H9 (cell line): ENCODE results near the gene PPIF. TPM values are rescaled to one million over a fixed set of nuclear protein-coding genes. Genes with fewer than 3 reads are reported as not detected.

ENCODE experiments used
- DNase-seq: peaks from one replicate; pipeline ENCODE4 v3.0.0-alpha.2; 2017
- H2AFZ ChIP-seq: one replicate; pipeline ENCODE4 v1.6.1; 2013; ENCODE audit warnings: mild to moderate bottlenecking, low read length, control low read depth, moderate library complexity
- H2AK5ac ChIP-seq: 2 replicates; pipeline ENCODE4 v1.6.1; 2013; ENCODE audit warnings: low read length, control low read depth, mixed read lengths; ENCODE audit not compliant: insufficient read length
- H2BK120ac ChIP-seq: one replicate; pipeline ENCODE4 v1.6.1; 2013; ENCODE audit warnings: low read depth, mild to moderate bottlenecking, low read length, control low read depth, inconsistent platforms; ENCODE audit not compliant: poor library complexity, severe bottlenecking
- H2BK12ac ChIP-seq: 2 replicates; pipeline ENCODE4 v1.6.1; 2013; ENCODE audit warnings: low read length, control low read depth, mixed read lengths, low read depth; ENCODE audit not compliant: insufficient read length
- H2BK15ac ChIP-seq: 2 replicates; pipeline ENCODE4 v1.6.1; 2013; ENCODE audit warnings: low read depth, low read length, control low read depth
- H2BK20ac ChIP-seq: one replicate; pipeline ENCODE4 v1.6.1; 2013; ENCODE audit warnings: low read depth, mild to moderate bottlenecking, low read length, control low read depth, inconsistent platforms; ENCODE audit not compliant: poor library complexity, severe bottlenecking
- H2BK5ac ChIP-seq: 2 replicates; pipeline ENCODE4 v1.6.1; 2013; ENCODE audit warnings: low read length, control low read depth, mixed read lengths; ENCODE audit not compliant: insufficient read length
- H3K14ac ChIP-seq: 2 replicates; pipeline ENCODE4 v1.6.1; 2013; ENCODE audit warnings: low read length, control low read depth; ENCODE audit not compliant: insufficient read depth
- H3K18ac ChIP-seq: 2 replicates; pipeline ENCODE4 v1.6.1; 2013; ENCODE audit warnings: low read depth, mild to moderate bottlenecking, mixed read lengths, low read length, control low read depth; ENCODE audit not compliant: insufficient read length
- H3K23ac ChIP-seq: 2 replicates; pipeline ENCODE4 v1.6.1; 2013; ENCODE audit warnings: low read length, control low read depth, mixed read lengths, low read depth; ENCODE audit not compliant: insufficient read length
- H3K23me2 ChIP-seq: 2 replicates; pipeline ENCODE4 v1.6.1; 2013; ENCODE audit warnings: low read depth, mild to moderate bottlenecking, mixed read lengths, low read length, control low read depth; ENCODE audit not compliant: insufficient read length, poor library complexity, severe bottlenecking
- H3K27ac ChIP-seq: 2 replicates; pipeline ENCODE4 v1.5.1; 2013; ENCODE audit warnings: low read length, control low read depth, mixed read lengths, low read depth; ENCODE audit not compliant: insufficient read length
- H3K27me3 ChIP-seq: 2 replicates; pipeline ENCODE4 v1.6.1; 2013; ENCODE audit warnings: low read length, control low read depth, inconsistent platforms; ENCODE audit not compliant: insufficient read depth
- H3K4ac ChIP-seq: 2 replicates; pipeline ENCODE4 v1.6.1; 2013; ENCODE audit warnings: low read depth, mild to moderate bottlenecking, control low read depth, inconsistent platforms, low read length, moderate library complexity
- H3K4me1 ChIP-seq: 2 replicates; pipeline ENCODE4 v1.6.1; 2013; ENCODE audit warnings: low read length, control low read depth, inconsistent platforms; ENCODE audit not compliant: insufficient read depth
- H3K4me2 ChIP-seq: 2 replicates; pipeline ENCODE4 v1.6.1; 2013; ENCODE audit warnings: low read length, control low read depth, mixed read lengths; ENCODE audit not compliant: insufficient read length, insufficient read depth
- H3K56ac ChIP-seq: 2 replicates; pipeline ENCODE4 v1.6.1; 2013; ENCODE audit warnings: low read depth, mild to moderate bottlenecking, mixed read lengths, low read length, control low read depth; ENCODE audit not compliant: insufficient read length
- H3K79me1 ChIP-seq: 2 replicates; pipeline ENCODE4 v1.6.1; 2013; ENCODE audit warnings: low read depth, mild to moderate bottlenecking, moderate library complexity, low read length, control low read depth, inconsistent platforms; ENCODE audit not compliant: insufficient read depth, poor library complexity, severe bottlenecking
- H3K79me2 ChIP-seq: 2 replicates; pipeline ENCODE4 v1.6.1; 2013; ENCODE audit warnings: low read length, control low read depth, inconsistent platforms; ENCODE audit not compliant: insufficient read depth
- H3K9ac ChIP-seq: 2 replicates; pipeline ENCODE4 v1.6.1; 2013; ENCODE audit warnings: low read length, control low read depth, mixed read lengths; ENCODE audit not compliant: insufficient read length; ENCODE audit errors: extremely low read depth
- H3K9me3 ChIP-seq: one replicate; pipeline ENCODE4 v1.6.1; 2013; ENCODE audit warnings: low read depth, low read length, inconsistent platforms; ENCODE audit not compliant: control insufficient read depth
- H3T11ph ChIP-seq: one replicate; pipeline ENCODE4 v1.6.1; 2013; ENCODE audit warnings: mild to moderate bottlenecking, low read length, control low read depth, inconsistent platforms
- H4K20me1 ChIP-seq: one replicate; pipeline ENCODE4 v1.6.1; 2013; ENCODE audit not compliant: control insufficient read depth, insufficient read length, insufficient read depth
- H4K5ac ChIP-seq: 2 replicates; pipeline ENCODE4 v1.6.1; 2013; ENCODE audit warnings: low read depth, mild to moderate bottlenecking, mixed read lengths, low read length, control low read depth; ENCODE audit not compliant: insufficient read length
- H4K8ac ChIP-seq: replicated peaks from 2 replicates; pipeline ENCODE4 v1.6.1; 2013; ENCODE audit warnings: low read length, control low read depth, mixed read lengths, low read depth; ENCODE audit not compliant: insufficient read length
- H4K91ac ChIP-seq: 2 replicates; pipeline ENCODE4 v1.6.1; 2013; ENCODE audit warnings: low read depth, mild to moderate bottlenecking, moderate library complexity, mixed read lengths, low read length, control low read depth; ENCODE audit not compliant: insufficient read length
- H3K27ac Mint-ChIP-seq, 3 experiments: 2 replicates in 2 of 3; 3 replicates in 1 of 3; pipeline ENCODE4 v1.8.0; 2020 to 2021; ENCODE audit warnings: mixed read lengths in 3 of 3, mild to moderate bottlenecking in 1 of 3, moderate library complexity in 1 of 3
- H3K27me3 Mint-ChIP-seq: 2 replicates; pipeline ENCODE4 v1.8.0; 2021; ENCODE audit warnings: low read depth, mild to moderate bottlenecking, moderate library complexity, mixed read lengths
- H3K36me3 Mint-ChIP-seq, 3 experiments: 2 replicates in 2 of 3; 3 replicates in 1 of 3; pipeline ENCODE4 v1.8.0; 2020 to 2021; ENCODE audit warnings: low read depth in 3 of 3, mixed read lengths in 3 of 3; ENCODE audit not compliant: insufficient read depth in 1 of 3
- H3K4me1 Mint-ChIP-seq, 2 experiments: 2 replicates each; pipeline ENCODE4 v1.8.0; 2020; ENCODE audit warnings: mixed read lengths in 2 of 2
- H3K4me3 Mint-ChIP-seq, 2 experiments: 2 replicates in 1 of 2; 3 replicates in 1 of 2; pipeline ENCODE4 v1.8.0; 2020 to 2021; ENCODE audit warnings: mild to moderate bottlenecking in 2 of 2, mixed read lengths in 2 of 2, moderate library complexity in 1 of 2
- H3K9me3 Mint-ChIP-seq, 2 experiments: 2 replicates in 1 of 2; 3 replicates in 1 of 2; pipeline ENCODE4 v1.8.0; 2020; ENCODE audit warnings: mild to moderate bottlenecking in 2 of 2, mixed read lengths in 2 of 2, moderate library complexity in 1 of 2
- CTCF ChIP-seq: fragments of 200-600 bp; sonication (generic); conservative IDR thresholded peaks from 3 replicates; pipeline ENCODE4 v1.8.0; 2021; ENCODE audit warnings: antibody characterized with exemption, mild to moderate bottlenecking
- WGBS: extraction: QIAGEN DNeasy Blood & Tissue Kit; methylation state at CpG from one replicate; pipeline ENCODE4 v1.1.7; 2013; ENCODE audit warnings: missing lambda C conversion rate, low lambda C conversion rate, mixed read lengths; ENCODE audit not compliant: insufficient read length; ENCODE audit errors: extremely low coverage; 5-methylcytosine and 5-hydroxymethylcytosine counted together
- total RNA-seq: library from RNA; stranded (reverse); gene quantifications from 2 replicates; pipeline ENCODE4 v1.2.1, GENCODE V29; 2021

PPIF gene
- total RNA-seq, 1 experiment from 2014 or later = 79.7 TPM

GRCh38 chr10:79356104-79356503 lies 8.8 kb downstream of the PPIF start:
- Histone ChIP-seq H2BK20ac (no peak overlapping the region), H2AFZ (no peak overlapping the region), H3K9me3 (no peaks in the 10 kb centered on the region), H3K23me2 (no peaks in the 10 kb centered on the region), H2BK12ac (no peak overlapping the region), H3K18ac (no peak overlapping the region), H3K56ac (no peak overlapping the region), H3K23ac (no peak overlapping the region), H3K4ac (no peak overlapping the region), H2BK5ac (no peak overlapping the region), H3K9ac (no peak overlapping the region), H2AK5ac (no peak overlapping the region), H2BK15ac (no peak overlapping the region), H3K27ac (no peak overlapping the region), H4K5ac (no peak overlapping the region), H2BK120ac (no peak overlapping the region), H4K20me1 (no peaks in the 10 kb centered on the region), H3T11ph (no peak overlapping the region), H4K91ac (no peak overlapping the region), H3K79me1 (no peaks in the 10 kb centered on the region), H3K4me2 (no peak overlapping the region), H3K27me3 (no peaks in the 10 kb centered on the region), H4K8ac (no peak overlapping the region), H3K14ac (no peak overlapping the region), H3K4me1 (no peaks in the 10 kb centered on the region), H3K79me2 (no peaks in the 10 kb centered on the region)
- DNase-seq = peak; percentile 15
- no peak overlapping the region for H3K4me3 Mint-ChIP-seq
- H3K36me3 Mint-ChIP-seq = peaks cover 40 to 60% (median 55%) of the 10 kb centered on the region in 3 experiments; a peak in 6 of 7 replicates
- peaks cover 2% of the 10 kb centered on the region; the same call in 1 of the 2 replicates for H3K27me3 Mint-ChIP-seq
- no peak for TF ChIP-seq CTCF
- no peaks in the 10 kb centered on the region for H3K4me1 Mint-ChIP-seq
- no peaks in the 10 kb centered on the region for H3K9me3 Mint-ChIP-seq
- WGBS = no CpG with 5 or more reads among the region's 5 CpGs
- H3K27ac Mint-ChIP-seq = peak overlapping the region in 1 of 3 experiments; percentile 42; a peak in 1 of 7 replicates
